A549 (cell line): Measurements from ENCODE around the gene TSEN54.

Experiments
- BHLHE40 ChIP-seq: IDR thresholded peaks from 2 replicates; pipeline ENCODE4 v1.6.1; 2012; ENCODE audit warnings: low read depth, low read length, inconsistent platforms
- CTCF ChIP-seq: fragments of >200 bp; sonication (Bioruptor Twin); formaldehyde crosslinking; IDR thresholded peaks from 3 replicates; pipeline ENCODE4 v1.5.1; 2016
- EP300 ChIP-seq, 2 experiments: fragments of >200 bp; sonication (Bioruptor Twin); formaldehyde crosslinking; IDR thresholded peaks; 2 replicates in 1 of 2; 3 replicates in 1 of 2; pipeline ENCODE4 v1.6.1; 2016 to 2017
- MAFK ChIP-seq: fragments of 450-650 bp; IDR thresholded peaks from 2 replicates; pipeline ENCODE4 v1.6.1; 2014; ENCODE audit not compliant: partially characterized antibody

GRCh38 chr17:75501378-75502071 is 14.8 kb upstream of the TSEN54 start:
- TF ChIP-seq CTCF = no peak
- TF ChIP-seq BHLHE40 = no peak
- no peak for TF ChIP-seq EP300 (IDR thresholded peaks at IDR 0.05)
- TF ChIP-seq MAFK = no peak
